ENCODE results near the gene ABLIM2.

Gene ABLIM2

DNA sequence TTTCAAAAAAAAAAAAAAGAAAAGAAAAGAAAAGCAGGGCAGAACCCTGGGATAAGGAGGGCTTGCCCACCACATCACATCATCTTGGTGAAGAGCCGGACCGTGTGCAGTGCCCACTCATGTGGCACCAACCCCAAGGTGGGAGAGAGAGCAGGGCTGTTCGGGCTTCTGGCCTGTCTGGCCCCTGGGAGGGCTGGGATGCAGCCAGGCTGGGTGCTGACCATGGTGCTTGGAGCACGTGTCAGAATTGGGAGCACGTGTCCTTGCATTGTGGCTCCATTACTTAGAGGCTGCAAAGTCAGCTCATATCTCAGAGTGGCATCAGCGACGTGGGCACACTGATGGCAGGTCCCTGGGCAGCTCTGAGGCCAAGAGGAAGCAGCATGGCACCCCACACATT is 118.0 kb downstream of the ABLIM2 start:
- DNase-seq = no peak

DNA sequence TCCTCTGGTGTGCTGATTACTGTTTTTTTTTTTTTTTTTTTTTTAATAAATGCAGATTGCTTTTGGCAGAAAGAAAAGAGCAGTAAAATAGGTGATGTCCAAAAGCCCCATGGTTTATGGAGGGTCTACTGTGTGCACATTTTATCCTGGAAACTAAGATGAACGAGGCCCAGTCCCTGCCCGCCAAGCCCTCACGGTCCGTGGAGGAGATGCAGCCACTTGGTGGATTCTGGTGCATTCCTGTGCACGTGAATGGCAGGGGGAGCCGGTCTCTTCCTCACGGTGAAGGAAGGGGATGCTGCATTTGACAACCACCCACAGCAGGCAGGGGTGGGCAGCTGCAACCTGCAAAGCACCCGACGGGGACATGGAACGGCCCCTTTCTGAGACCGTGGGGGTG is 118.8 kb downstream of the ABLIM2 start:
- no peak for DNase-seq

DNA sequence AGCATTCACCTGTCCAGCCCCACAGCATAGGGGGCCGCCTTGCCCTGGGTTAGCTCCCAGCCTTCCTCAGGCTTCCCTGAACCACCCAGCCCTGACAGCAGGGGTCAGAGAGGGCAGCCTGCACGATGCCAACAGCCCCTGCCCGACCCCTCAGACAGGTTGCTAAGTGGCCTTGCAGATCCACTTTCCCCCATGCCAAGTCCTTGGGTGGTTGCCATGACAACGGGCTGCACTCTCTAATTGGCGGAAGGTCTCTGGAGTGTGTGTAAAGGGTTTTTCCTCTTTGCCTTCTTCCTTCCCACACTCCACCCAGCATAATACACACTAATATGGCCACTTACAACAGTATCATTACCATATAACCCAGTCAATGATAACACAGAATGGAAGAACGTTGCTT is 119.3 kb downstream of the ABLIM2 start:
- DNase-seq = no peak

DNA sequence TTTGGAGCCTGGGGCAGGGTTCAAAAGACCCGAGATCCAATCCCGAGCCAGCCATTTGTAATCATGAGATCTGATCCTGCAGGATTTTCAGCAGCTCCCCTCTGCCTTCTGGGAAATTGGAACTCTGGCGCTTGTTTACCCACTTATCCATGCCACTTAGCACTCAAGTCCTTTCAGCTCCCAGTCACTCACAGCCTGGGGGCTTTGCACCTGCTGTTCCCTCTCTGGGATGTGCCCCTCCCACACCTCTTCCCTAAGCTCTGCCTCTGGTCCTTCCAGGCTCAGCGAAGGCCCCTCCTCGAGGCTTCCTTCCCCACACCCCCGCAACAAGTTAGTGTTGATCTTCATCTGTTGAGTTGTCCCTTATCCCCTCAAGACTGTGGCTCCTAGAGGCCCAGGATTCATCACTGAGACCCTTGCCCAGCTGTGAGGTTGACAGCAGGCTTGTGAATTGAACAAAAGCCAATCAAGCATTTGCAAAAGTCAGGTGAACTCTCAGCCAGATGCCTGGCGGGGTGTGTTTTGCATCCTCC is 119.8 kb downstream of the ABLIM2 start:
- no peak for DNase-seq

DNA sequence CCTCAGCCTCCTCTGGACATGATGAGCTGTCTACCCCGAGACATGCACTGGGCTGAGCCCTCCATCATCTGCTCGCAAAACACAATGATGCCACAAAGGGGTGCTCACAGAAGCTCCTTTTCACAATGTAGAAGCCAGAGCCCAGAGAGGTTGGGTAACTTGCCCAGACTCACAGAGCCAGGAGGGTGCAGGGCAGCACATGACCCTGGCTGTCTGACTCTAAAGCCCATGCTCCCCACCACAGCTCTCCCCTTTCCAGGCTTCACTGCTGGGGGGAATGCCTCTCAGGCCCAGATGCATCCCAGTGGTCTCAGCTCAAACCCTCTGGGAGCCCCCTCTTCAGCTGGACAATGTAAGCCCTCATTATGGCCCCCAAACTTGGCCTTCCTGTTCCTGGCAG is 120.5 kb downstream of the ABLIM2 start:
- no peak for DNase-seq

DNA sequence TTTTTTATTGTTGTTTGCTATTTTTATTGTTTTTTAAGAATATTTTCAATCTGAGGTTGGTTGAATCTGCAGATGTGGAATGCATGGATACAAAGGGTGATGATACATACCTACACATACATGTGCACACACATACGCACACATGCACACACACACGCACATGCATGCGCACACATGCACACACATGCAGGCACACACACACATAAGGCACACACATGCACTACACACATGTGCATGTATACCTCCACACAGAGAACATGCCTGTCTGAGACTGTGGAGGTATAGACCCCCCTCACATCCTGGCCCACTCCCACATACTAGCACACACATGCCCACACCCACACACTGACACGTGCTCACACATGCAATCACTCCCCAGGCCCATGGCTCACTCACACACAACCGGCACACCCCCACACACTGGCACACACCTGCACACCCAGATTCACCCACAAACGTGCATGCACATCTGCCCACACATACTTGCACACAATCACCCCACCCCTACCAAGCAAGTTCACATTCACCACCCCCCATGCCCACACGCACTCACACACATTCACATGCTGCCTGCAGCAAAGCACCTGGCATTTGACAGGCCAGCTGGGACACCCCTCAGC is 121.4 kb downstream of the ABLIM2 start:
- DNase-seq = no peak

DNA sequence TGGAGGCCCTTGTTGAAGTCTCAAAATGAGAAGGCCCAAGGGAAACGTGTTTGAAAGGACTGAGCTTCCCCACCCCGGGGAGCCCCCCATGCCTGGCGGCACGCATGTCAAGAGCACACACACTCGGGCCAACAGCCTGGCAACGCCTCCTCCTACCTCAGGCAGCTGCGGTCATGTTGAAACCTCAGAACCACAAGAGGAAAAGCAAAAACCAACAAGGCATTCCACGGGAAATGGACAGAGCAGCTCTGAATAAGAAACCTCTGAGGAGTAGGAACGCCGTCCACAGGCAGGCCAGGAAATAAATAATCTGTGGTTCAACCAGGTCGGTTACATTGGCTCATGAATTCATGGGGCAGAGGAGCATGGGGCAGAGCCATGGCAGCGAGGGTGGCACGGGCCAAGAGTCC is 123.2 kb downstream of the ABLIM2 start:
- DNase-seq = no peak

DNA sequence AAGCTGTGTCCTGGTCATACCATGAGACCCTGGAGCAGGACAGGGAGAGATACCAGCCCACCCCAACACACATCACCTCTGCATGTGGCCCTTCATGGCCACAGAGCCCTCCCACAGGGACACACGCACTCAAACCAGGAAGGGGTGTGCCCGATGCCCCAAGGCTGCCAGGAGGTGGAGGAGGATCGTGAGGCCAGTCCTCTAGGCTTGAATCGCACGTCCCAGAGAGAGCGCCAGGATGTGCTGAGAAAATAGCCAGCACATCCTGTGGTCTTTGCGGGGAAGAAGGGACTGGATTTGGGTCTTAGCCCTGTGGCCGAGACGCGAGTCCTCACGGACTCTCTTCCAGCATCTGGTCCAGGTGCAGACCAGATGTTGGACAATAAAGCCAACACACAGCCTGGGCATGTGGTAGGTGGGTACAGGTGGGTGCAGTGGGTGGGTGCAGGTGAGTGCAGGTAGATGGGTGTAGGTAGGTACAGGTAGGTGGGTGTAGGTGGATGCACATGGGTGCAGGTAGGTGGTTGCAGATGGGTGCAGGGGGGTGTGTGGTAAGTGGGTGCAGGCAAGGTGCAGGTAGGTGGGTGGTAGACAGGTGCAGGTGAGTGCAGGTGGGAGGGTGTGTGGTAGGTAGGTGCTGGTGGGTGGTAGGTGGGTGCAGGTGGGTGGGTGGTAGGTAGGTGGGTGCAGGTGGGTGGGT is 124.6 kb downstream of the ABLIM2 start:
- no peak for DNase-seq

DNA sequence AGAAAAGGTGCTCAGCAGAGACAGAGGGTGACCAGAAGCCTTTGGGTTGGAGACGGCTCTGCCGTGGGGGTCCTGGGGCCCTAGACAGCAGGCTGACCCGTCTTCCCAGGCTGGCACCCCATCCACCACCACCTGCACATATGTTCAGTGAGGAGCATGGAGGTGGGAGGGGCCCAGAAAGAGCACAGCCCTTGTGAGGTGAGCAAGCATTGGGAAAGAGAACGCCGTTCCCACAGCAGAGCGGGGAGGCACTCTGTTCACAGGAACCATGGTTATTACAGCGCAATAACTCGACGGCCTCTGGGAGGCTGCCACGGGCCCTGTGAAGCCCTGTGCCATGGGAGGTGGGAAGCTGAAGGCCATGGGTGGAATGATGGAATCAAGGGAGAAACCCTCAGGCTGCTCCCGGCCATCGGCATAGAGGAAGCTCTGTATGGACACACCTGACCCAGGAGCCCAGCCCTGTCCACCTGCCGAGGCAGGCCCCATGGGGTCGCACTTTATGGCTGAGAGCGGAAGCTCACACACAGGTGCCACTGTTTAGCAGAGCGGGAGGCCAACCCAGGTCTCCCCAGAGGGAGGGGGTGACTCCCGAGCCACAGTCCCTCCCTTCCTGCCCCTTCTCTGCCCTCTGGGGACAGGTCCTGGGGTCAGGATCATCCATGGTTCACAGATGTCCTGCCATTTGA is 125.4 kb downstream of the ABLIM2 start:
- DNase-seq = no peak

DNA sequence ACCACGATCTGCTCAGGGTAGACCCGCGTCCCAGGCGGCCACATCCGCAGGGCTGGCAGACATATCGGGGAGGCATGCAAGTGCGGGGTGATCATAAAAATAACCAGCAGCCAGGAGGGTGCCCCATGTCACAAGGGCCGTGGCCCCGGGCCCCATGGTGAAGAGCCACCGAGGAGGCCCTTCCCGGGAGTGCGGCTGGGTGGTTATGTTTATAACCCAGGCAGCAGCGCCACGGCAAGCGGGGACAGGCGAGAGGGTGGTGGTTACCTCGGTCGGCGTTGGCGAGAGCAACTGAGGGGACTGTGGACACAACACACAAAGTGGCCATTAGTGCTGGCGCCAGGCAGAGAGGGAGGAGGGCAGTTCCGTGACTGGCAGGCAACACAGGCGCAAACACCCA is 126.2 kb downstream of the ABLIM2 start:
- no peak for DNase-seq

DNA sequence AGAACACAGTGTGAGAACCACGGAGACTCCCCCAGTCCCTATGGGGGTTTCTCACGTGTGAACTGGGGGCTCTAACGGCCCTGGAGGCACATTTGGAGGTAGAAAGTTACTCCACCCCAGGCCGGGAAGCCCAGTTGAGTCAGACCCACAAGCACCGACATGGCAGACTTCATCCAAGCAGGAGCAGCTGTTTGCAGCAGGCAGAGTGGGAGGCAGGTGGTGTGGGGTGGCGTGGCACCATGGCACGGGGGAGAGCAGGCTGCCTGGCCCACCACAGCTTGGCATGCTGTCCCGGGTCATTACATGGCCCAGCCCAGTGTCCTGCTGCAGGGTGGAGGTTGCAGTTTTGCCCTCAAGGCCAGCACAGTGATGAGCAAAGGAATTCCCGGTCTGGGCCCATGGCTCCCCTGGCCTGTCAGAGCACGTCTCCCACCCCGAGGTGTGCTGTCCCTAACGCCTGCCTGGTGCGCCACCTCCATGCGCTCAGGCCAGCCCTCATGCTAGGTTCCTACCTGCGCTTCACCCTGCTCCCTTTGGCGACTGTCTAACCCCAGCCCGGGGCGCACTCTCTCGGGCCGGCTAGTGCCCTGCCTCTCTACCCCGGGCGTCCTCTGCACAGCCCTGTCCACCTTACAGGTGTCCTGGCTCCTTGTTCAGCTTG is 128.4 kb downstream of the ABLIM2 start:
- DNase-seq = no peak

DNA sequence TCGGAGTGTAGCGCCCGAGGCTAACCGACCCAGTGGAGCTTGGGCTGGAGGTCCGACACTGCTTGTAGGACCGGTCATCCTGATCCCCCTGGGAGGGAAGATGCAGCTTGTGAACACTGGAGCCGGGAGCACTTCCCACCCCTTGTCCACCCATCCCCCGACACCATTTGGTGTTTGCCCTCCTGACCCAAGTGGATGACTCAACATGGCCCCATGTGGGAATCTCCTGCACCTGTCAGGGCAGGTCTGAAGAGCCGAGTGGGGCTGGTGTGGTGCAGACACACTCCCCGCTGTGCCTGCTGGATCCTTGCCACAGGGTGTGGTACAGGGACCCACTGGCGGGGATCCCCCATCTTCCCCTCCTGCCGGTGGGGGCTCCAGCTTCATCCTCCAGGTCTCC is 128.9 kb downstream of the ABLIM2 start:
- DNase-seq = no peak

DNA sequence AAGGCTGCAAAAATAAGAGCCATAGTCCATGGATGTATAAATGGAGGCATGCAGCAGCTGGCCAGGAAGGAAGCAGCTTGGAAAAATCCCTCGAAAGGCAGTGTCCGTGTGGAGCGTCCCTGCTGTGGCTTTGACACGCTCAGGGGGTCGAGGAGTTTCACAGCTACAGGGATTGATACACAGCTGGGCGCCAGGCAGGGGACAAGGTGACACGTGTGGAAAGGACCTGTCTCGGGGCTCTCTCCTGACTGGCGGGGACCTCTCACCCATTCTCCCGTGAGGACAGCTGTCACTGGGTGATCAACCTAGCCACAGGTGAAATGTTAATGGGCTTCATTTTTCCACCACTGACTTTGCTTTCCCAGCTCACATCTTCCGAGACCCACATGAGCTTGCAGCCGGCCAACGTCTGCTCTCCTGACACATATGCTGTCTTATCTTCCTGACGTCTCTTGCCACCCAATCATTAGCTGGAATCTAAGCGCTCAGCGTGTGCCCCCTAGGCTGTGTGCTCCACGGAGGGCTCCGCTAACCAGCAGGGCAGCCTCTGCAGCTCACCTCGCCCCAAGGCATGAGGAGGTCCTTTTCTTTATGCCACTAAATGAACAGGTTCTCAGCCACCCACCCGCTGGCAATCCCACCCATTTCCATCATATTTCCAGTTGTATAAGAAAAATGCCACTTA is 129.6 kb downstream of the ABLIM2 start:
- no peak for DNase-seq

DNA sequence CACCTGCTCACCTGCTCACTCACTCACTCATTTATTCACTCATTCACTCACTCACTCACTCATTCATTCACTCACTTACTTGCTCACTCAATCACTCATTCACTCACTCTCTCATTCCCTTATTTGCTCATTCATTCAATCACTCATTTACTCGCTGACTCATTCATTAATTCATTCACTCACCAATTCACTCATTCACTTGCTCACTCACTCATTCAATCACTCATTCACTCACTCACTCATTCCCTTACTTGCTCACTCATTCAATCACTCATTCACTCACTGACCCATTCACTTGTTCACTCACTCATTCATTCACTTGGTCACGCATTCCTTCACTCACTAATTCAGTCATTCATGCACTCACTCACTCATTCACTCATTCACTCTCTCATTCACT is 130.2 kb downstream of the ABLIM2 start:
- DNase-seq = no peak

DNA sequence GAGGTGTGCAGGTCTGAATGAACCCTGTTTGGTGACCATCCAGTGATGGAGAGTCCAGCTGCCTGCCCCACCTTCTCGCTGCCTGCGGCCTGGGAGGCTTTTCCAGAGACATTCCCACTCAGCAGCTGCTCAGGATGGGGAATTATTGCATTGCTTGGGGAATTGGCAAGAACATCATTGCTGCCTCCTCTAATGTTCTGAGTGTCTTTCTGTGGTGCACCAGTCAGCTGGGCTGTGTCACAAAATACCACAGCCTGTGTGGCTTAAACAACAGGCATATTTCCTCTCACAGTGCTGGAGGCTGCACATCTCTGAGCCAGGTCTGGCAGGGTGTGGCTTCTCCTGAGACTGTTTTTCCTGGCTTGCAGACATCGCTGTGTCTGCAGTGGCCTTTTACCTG is 132.2 kb downstream of the ABLIM2 start:
- no peak for DNase-seq

DNA sequence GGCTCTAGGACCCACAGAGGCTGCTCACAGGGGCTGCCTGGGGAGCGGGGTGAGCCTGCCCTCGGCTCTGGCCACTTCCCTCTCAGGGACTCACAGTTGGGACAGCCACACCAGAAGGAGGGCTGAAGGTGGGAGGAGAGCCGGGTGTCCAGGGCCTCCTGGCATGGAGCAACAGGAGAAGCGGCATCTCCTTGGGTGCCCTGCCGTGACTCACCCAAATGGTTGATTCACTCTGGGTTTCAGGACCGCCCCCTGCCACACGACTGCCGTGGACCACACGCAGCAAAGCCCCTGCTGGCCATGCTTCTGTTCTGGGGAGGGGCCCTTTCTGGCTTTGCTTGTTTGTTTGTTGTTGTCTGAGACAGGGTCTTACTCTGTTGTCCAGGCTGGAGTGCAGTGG is 132.9 kb downstream of the ABLIM2 start:
- no peak for DNase-seq

DNA sequence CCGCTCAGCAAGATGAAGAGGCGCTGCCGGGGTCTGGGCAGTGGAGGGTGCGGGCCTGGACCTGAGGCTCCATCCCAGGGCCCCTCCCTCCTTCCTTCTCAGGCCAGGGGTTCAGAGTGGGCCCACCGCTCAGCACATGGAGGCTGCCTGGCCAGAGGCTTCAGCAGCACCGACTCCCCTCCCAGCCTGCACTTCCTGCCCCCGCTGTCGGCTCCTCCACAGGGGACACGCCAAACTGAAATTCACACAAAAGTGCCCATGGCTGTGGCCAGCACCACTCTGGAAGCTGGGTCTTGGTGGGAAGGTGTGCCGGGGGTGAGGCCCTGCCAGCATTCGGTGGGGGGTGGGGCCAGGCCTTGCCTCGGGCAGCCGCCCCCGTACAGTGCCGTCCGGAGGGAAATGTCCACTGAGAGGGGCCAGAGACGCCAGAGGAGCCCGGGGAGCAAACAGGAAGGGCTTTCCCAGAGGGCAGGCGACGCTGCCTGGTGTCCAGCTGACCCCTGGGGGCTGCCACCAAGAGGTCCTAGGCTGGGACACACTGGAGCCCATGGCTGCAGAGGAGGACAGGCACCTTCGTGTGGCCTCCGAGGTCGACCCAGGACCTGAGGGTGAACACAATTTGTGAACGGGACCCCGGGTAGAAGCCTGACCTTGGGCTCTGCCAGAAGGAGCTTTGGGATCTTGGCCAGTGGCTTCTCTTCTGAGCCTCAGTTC is 134.4 kb downstream of the ABLIM2 start:
- DNase-seq = no peak

DNA sequence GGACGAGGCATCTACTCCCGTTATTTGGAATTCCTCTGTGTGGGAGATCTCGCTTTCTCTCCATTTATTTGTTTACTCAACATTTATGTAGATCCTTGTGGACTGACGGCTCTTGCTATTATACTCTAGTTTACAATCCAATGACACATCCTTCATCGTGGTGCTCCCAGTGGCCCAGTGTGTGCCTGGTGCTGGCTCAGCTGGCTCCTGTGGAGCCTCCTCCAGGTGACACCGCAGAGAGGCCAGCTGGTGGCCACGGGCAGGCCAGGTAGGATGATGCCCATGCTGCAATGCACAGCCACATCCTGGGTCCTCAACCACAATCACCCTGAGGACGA is 134.9 kb downstream of the ABLIM2 start:
- DNase-seq = no peak

DNA sequence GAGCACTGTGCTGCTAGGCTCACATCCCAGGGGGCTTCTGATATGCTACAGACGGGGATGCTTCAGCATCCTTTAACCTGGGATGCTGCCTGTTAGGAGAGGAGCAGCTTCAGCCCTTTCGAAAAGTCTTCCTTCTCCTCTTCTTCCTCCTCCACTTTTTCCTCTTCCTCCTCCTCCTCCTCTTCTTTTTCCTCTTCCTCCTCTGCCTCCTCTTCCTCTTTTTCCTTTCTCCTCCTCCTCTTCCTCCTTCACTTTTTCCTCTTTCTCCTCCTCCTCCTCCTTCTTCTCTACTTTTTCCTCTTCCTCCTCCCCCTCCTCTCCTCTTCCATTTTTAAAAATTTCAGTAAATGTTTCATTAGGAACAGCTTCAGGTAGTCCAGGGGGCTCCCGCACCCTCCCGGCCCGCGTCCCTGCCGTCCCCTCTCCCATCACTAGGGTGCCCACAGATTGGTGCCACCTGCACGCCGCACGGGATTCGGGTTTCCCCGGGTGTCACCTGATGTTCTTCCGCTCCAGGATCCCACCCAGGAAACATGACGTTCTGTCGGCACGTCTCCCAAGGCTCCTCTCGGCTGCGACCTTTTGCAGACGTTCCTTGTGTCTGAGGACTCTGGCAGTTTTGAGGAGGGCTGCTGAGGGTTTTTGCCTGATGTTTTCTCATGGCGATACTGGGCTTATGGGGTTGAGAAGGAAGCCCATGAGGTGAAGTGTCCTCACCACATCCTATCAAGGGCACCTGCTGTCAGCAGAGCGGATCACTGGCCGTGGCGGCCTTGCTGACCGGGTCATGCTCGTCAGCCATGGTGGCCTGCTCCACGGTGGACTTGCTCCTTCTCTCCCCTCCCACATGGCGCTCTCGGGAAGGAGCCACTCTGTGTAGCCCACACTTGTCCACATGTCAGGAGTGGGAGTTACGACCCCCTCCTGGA is 135.6 kb downstream of the ABLIM2 start:
- no peak for DNase-seq

DNA sequence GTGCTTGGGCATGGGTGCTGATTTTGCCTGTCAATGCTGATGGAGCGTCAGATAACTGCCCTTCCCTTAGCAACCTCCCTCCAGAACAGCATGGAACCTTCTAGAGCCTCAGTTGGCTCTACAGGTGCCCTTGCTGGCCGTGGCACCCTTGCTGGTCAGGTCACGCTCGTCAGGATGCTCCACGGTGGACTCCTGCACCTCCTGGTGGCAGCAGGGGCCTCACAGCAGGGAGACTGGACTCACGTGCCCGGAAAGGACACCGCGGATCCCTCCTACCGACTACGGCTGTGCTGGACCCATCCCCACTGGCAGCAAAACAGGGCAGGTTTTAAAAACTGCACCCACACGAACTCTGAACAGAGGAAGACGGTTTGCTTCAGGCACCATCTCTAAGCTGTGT is 136.8 kb downstream of the ABLIM2 start:
- no peak for DNase-seq

All from activated CD4-positive, CD25-positive, alpha-beta regulatory T cell (primary cell).